Natural killer cell (primary cell): Measurements from ENCODE around the gene UGT1A8. TPM values are rescaled to one million over a fixed set of nuclear protein-coding genes. Genes with fewer than 3 reads are reported as not detected.

ENCODE experiments used
- ATAC-seq, 3 donors: fragments of 150-1000 bp in 2 of 3; fragments of 200-7000 bp in 1 of 3; cut with Tn5 transposase; 1 replicate in 1 of 3; 2 replicates in 2 of 3; pipeline ENCODE4 v1.10.0; 2021; ENCODE audit warnings: mild to moderate bottlenecking in 2 of 3, moderate library complexity in 2 of 3
- DNase-seq, 2 donors: peaks; one replicate each; pipeline versions ENCODE4 v3.0.0 to v3.0.0-alpha.2; 2013 to 2021; ENCODE audit warnings: mixed read lengths in 1 of 2
- H3K27ac ChIP-seq: one replicate; pipeline ENCODE4 v1.5.1; 2013; ENCODE audit warnings: mild to moderate bottlenecking, low read length
- H3K27me3 ChIP-seq: one replicate; pipeline ENCODE4 v1.6.1; 2013; ENCODE audit warnings: low read length; ENCODE audit not compliant: control insufficient read depth, insufficient read depth
- H3K36me3 ChIP-seq: one replicate; pipeline ENCODE4 v1.6.1; 2013; ENCODE audit warnings: low read length; ENCODE audit not compliant: control insufficient read depth, insufficient read depth
- H3K4me1 ChIP-seq: one replicate; pipeline ENCODE4 v1.6.1; 2013; ENCODE audit warnings: low read length; ENCODE audit not compliant: control insufficient read depth, insufficient read depth
- H3K4me3 ChIP-seq: one replicate; pipeline ENCODE4 v1.5.1; 2013; ENCODE audit warnings: low read length
- H3K9me3 ChIP-seq: one replicate; pipeline ENCODE4 v1.6.1; 2013; ENCODE audit warnings: low read length; ENCODE audit not compliant: control insufficient read depth, insufficient read depth
- H3K27ac Mint-ChIP-seq, 2 donors: one replicate each; pipeline ENCODE4 v1.8.0; 2022; ENCODE audit warnings: mild to moderate bottlenecking in 2 of 2, mixed read lengths in 2 of 2, moderate library complexity in 1 of 2
- H3K27me3 Mint-ChIP-seq, 2 donors: one replicate each; pipeline ENCODE4 v1.8.0; 2022; ENCODE audit warnings: low read depth in 2 of 2, mixed read lengths in 2 of 2
- H3K36me3 Mint-ChIP-seq: one replicate; pipeline ENCODE4 v1.8.0; 2022; ENCODE audit warnings: mixed read lengths
- H3K4me1 Mint-ChIP-seq, 2 donors: one replicate each; pipeline ENCODE4 v1.8.0; 2022; ENCODE audit warnings: mixed read lengths in 2 of 2
- H3K4me3 Mint-ChIP-seq: one replicate; pipeline ENCODE4 v1.8.0; 2022; ENCODE audit warnings: mild to moderate bottlenecking, moderate library complexity, mixed read lengths
- H3K9me3 Mint-ChIP-seq, 2 donors: one replicate each; pipeline ENCODE4 v1.8.0; 2022; ENCODE audit warnings: mixed read lengths in 2 of 2
- CTCF ChIP-seq: fragments of 200-600 bp; IDR thresholded peaks from one replicate; pipeline ENCODE4 v1.8.0; 2022; ENCODE audit warnings: antibody characterized with exemption
- WGBS: methylation state at CpG from one replicate; pipeline ENCODE4 v1.1.7; 2013; ENCODE audit warnings: missing lambda C conversion rate; ENCODE audit not compliant: insufficient coverage; 5-methylcytosine and 5-hydroxymethylcytosine counted together
- intact Hi-C: fragments of 100-400 bp; cut with micrococcal nuclease; formaldehyde crosslinking; loops from one replicate; pipeline ENCODE4 v1.14.2; 2022
- total RNA-seq, 4 donors: library from RNA; stranded (reverse); fragments of 120-200 nt in 1 of 4; gene quantifications; one replicate each; pipeline versions ENCODE4 v1.2.3 to v1.2.4, GENCODE V29; 2013 to 2022

Gene UGT1A8
- total RNA-seq, 3 donors from 2014 or later (not counting 1 experiment from before 2014, with no cell fraction given): not detected

GRCh38 chr2:233815861-233816260, 198.4 kb downstream of the UGT1A8 start:
- DNase-seq (no peak), ATAC-seq (no peak)
- no peak overlapping the region for H3K4me3 Mint-ChIP-seq
- Histone ChIP-seq H3K4me3 (no peak overlapping the region), H3K27ac (no peak overlapping the region), H3K27me3 (no peaks in the 10 kb centered on the region), H3K36me3 (no peaks in the 10 kb centered on the region), H3K4me1 (no peaks in the 10 kb centered on the region), H3K9me3 (no peaks in the 10 kb centered on the region)
- 100% methylated on average over 1 of the region's 6 CpGs for WGBS
- no peaks in the 10 kb centered on the region for H3K36me3 Mint-ChIP-seq
- H3K4me1 Mint-ChIP-seq: peaks cover 0 to 5% of the 10 kb centered on the region in 2 donors
- intact Hi-C loops: no loop called here
- no peaks in the 10 kb centered on the region for H3K9me3 Mint-ChIP-seq
- H3K27me3 Mint-ChIP-seq: peaks cover 11 to 21% of the 10 kb centered on the region in 2 donors
- H3K27ac Mint-ChIP-seq: no peak overlapping the region
- no peak for TF ChIP-seq CTCF

DNA sequence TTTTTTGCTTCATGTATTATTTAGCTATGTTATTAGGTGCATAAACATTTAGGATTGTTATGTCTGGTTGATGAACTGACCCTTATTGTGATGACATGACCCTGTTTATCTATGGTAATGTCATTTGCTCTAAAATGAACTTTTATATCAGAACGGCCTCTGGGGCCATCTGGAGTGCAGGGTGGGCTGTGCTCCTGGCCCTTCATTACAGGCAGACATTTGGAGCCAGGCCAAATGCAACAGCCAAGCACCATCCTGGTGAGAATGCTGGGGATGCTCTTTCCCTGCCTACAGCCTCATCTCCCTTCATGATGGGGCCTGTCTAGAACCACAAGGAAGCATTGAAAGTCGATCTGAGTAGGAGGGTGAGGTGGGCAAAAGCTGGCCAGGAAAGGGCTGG, 198.9 kb downstream of the UGT1A8 start:
- H3K4me1 ChIP-seq: no peaks in the 10 kb centered on the region
- 87% methylated on average over 2 of the region's 2 CpGs for WGBS
- intact Hi-C loops: no loop called here
- no peak for ATAC-seq
- no peak overlapping the region for H3K27ac ChIP-seq
- H3K4me3 Mint-ChIP-seq: no peak overlapping the region
- H3K9me3 Mint-ChIP-seq: no peaks in the 10 kb centered on the region
- no peak overlapping the region for H3K27ac Mint-ChIP-seq
- TF ChIP-seq CTCF: no peak
- H3K4me1 Mint-ChIP-seq: peaks cover 0 to 5% of the 10 kb centered on the region in 2 donors
- no peaks in the 10 kb centered on the region for H3K27me3 ChIP-seq
- no peaks in the 10 kb centered on the region for H3K36me3 Mint-ChIP-seq
- H3K36me3 ChIP-seq: no peaks in the 10 kb centered on the region
- DNase-seq: no peak
- no peaks in the 10 kb centered on the region for H3K9me3 ChIP-seq
- peaks cover 11 to 21% of the 10 kb centered on the region in 2 donors for H3K27me3 Mint-ChIP-seq
- H3K4me3 ChIP-seq: no peak overlapping the region

- Histone ChIP-seq H3K4me1 (no peaks in the 10 kb centered on the region), H3K9me3 (no peaks in the 10 kb centered on the region), H3K27ac (no peak overlapping the region), H3K36me3 (no peaks in the 10 kb centered on the region), H3K4me3 (no peak overlapping the region), H3K27me3 (no peaks in the 10 kb centered on the region)
- no peak overlapping the region for H3K27ac Mint-ChIP-seq
- WGBS: 68% methylated on average over 4 of the region's 4 CpGs
- H3K4me1 Mint-ChIP-seq: peaks cover 0 to 5% of the 10 kb centered on the region in 2 donors
- no peaks in the 10 kb centered on the region for H3K36me3 Mint-ChIP-seq
- TF ChIP-seq CTCF: no peak
- no peak overlapping the region for H3K4me3 Mint-ChIP-seq
- H3K27me3 Mint-ChIP-seq: peaks cover 11 to 21% of the 10 kb centered on the region in 2 donors
- H3K9me3 Mint-ChIP-seq: no peaks in the 10 kb centered on the region
- no peak for ATAC-seq
- no peak for DNase-seq
- intact Hi-C loops: no loop called here
Observed at GRCh38 chr2:233816771-233817170, 199.3 kb downstream of the UGT1A8 start.

GRCh38 chr2:233817361-233817911, 200.0 kb downstream of the UGT1A8 start:
- Mint-ChIP-seq H3K27ac (no peak overlapping the region), H3K4me1 (peaks cover 0 to 5% of the 10 kb centered on the region in 2 donors), H3K9me3 (no peaks in the 10 kb centered on the region), H3K4me3 (no peak overlapping the region), H3K27me3 (peaks cover 11 to 21% of the 10 kb centered on the region in 2 donors), H3K36me3 (no peaks in the 10 kb centered on the region)
- no peak for TF ChIP-seq CTCF
- Histone ChIP-seq H3K4me3 (no peak overlapping the region), H3K27me3 (no peaks in the 10 kb centered on the region), H3K36me3 (no peaks in the 10 kb centered on the region), H3K27ac (no peak overlapping the region), H3K9me3 (no peaks in the 10 kb centered on the region), H3K4me1 (no peaks in the 10 kb centered on the region)
- 80% methylated on average over 3 of the region's 3 CpGs for WGBS
- ATAC-seq (no peak), DNase-seq (no peak)
- intact Hi-C loops: no loop called here
